AG20443 (cell line): Measurements from ENCODE around the gene FBXW4.
A peak's percentile ranks its signal among the peaks of the same experiment; 100 is the strongest.

Experiments
- DNase-seq: peaks from one replicate; pipeline ENCODE4 v3.0.0; 2012; ENCODE audit warnings: low spot score, mixed read lengths

Gene FBXW4

GRCh38 chr10:101566333-101567164 lies 128.4 kb downstream of the FBXW4 start:
- DNase-seq, result peak; percentile 48

GRCh38 chr10:101565936-101566332 lies 129.0 kb downstream of the FBXW4 start:
- no peak for DNase-seq

- DNase-seq, result no peak
Measured at GRCh38 chr10:101565370-101565900, 129.5 kb downstream of the FBXW4 start.

- DNase-seq, result no peak
Measured at GRCh38 chr10:101564490-101564991, 130.4 kb downstream of the FBXW4 start.

GRCh38 chr10:101563497-101564040 lies 131.4 kb downstream of the FBXW4 start:
- DNase-seq, result no peak

GRCh38 chr10:101563007-101563406 lies 132.0 kb downstream of the FBXW4 start:
- DNase-seq, result no peak

- DNase-seq, result no peak
Measured at GRCh38 chr10:101562231-101562630, 132.7 kb downstream of the FBXW4 start.

GRCh38 chr10:101561068-101561915 lies 133.7 kb downstream of the FBXW4 start:
- DNase-seq, result no peak
